ENCODE data around the gene SOSTDC1. TPM values are rescaled to one million over a fixed set of nuclear protein-coding genes. Genes with fewer than 3 reads are reported as not detected.
"Not testable (repeated sequence)": the region's sequence is repeated elsewhere in the genome, so short reads cannot be mapped to it uniquely, and the experiment has no call there.

The SOSTDC1 gene, protein sequence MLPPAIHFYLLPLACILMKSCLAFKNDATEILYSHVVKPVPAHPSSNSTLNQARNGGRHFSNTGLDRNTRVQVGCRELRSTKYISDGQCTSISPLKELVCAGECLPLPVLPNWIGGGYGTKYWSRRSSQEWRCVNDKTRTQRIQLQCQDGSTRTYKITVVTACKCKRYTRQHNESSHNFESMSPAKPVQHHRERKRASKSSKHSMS
- total RNA-seq (2014; rRNA removed; shearing (Covaris generic)): 0.10 and 0.12 TPM in 2 replicates

- peak; percentile 21 for DNase-seq (ENCODE audit: low read depth)
These were observed at the start of gene SOSTDC1 for GRCh38 chr7:16465469-16466361. SOSTDC1 (minus strand) TSS chr7:16465738; CDS start chr7:16465668, 70 bp downstream.

- DNase-seq (ENCODE audit: low read depth): no peak
These were observed 49.2 kb upstream of the SOSTDC1 start for GRCh38 chr7:16514729-16515128.

DNA sequence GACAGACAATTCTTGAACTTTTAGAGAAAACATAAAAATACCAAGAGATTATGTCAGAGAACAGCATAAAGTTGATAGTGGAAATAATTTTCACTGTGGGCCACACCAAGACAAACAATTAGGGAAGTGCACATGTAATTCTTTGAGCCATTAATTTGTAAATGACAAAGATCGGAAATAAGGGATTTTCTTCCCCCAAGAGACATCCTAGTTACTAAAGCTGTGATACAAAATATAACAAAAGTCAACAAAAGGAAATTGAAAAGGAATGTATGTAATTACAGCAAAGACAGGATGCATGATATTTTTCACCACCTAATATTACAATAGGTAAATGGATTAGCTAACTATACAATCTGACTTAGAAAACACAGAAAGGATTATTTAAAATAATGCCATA is 48.7 kb upstream of the SOSTDC1 start:
- no peak for DNase-seq (ENCODE audit: low read depth)

- DNase-seq (ENCODE audit: low read depth): no peak
These were observed 46.6 kb upstream of the SOSTDC1 start for GRCh38 chr7:16512097-16512496.

DNA sequence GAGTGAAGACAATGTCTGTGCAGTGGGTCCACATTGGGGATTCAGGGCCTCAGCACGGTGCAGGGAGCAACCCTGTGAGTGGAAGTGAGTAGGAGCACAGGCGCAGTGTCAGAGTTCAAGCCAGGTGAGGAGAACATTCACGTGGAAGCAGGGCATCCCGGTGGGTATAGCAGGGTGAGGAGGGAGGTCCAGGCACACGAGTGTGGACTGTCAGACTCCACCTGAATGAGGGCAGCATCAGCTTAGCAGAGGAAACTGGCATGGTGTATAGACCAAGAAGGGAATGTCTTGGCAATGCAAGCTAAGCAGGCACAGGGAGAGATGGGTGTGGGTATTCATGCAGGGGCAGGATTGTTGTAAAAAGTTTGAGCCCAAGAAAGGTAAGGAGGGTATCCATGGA is 45.8 kb upstream of the SOSTDC1 start:
- no peak for DNase-seq (ENCODE audit: low read depth)

DNA sequence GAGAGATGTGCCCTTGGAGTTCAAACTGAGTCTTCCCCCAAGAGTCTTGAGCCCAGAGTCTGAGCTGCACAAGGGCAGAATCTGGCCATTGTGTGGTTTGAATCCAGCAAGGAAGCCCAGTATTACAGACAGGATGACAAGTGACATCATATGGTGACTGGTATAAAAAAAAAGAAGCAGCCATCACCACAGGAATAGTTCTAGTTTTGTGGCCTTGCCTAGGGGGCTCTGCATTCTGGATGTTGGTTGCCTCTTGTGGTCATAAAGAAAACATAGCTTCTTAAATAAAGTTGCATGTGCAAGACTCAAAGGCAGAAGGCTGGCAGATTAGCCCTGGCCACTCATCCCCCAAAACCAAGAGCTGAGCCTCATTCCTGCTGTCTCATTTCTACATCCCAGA is 44.3 kb upstream of the SOSTDC1 start:
- peak; percentile 34 for DNase-seq (ENCODE audit: low read depth)

- not testable (repeated sequence) for DNase-seq (ENCODE audit: low read depth)
These were observed 40.9 kb upstream of the SOSTDC1 start for GRCh38 chr7:16506422-16506821.

- DNase-seq (ENCODE audit: low read depth): peak; percentile 44
These were observed 38.5 kb upstream of the SOSTDC1 start for GRCh38 chr7:16504019-16504418.

DNA sequence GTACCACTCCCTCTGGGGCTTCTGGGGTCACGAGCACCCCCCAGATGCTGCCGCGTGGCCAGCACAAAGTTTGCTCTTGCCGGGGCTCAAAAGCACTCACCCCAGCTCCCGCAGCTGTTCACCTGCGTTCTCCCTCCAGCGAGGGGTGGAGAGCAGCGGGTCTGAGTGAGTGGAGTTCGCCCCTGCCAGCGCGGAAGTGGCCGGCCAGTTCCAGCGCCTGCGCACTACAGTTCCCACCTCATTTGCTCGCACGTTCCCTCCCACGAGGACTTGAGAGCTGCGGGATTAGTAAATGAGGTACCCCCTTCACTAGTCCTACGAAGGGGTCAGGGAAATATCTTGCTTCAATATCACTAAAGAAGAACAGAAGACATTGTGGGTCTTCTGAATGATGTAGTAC is 36.8 kb upstream of the SOSTDC1 start:
- DNase-seq (ENCODE audit: low read depth): no peak

DNA sequence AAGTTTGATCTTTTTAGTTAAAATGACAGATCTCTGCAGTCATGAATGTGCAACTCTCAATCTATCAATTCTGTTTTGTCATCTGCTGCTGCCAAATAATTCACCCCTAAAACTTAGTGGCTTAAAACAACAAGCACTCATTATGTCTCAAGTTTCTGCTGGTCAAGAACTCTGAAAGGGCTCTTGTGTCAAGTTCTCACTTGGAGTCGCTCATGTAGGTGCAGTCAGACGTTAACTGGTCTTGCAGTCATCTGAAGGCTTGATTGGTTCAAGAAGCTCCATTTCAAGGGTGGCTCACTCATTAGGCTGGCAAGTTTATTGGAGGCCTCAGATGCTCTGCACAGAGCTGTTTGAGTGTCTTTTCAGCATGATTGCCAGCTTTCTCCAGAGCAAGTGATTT is 32.6 kb upstream of the SOSTDC1 start:
- DNase-seq (ENCODE audit: low read depth): no peak

- no peak for DNase-seq (ENCODE audit: low read depth)
These were observed 29.6 kb upstream of the SOSTDC1 start for GRCh38 chr7:16494955-16495719.

GRCh38 chr7:16494551-16494950 is 29.0 kb upstream of the SOSTDC1 start:
- DNase-seq (ENCODE audit: low read depth): no peak

GRCh38 chr7:16493266-16493665 is 27.7 kb upstream of the SOSTDC1 start:
- DNase-seq (ENCODE audit: low read depth): no peak

- peak; percentile 55 for DNase-seq (ENCODE audit: low read depth)
These were observed 27.1 kb upstream of the SOSTDC1 start for GRCh38 chr7:16492513-16493062.

GRCh38 chr7:16491148-16491547 is 25.6 kb upstream of the SOSTDC1 start:
- DNase-seq (ENCODE audit: low read depth): peak; percentile 67

DNA sequence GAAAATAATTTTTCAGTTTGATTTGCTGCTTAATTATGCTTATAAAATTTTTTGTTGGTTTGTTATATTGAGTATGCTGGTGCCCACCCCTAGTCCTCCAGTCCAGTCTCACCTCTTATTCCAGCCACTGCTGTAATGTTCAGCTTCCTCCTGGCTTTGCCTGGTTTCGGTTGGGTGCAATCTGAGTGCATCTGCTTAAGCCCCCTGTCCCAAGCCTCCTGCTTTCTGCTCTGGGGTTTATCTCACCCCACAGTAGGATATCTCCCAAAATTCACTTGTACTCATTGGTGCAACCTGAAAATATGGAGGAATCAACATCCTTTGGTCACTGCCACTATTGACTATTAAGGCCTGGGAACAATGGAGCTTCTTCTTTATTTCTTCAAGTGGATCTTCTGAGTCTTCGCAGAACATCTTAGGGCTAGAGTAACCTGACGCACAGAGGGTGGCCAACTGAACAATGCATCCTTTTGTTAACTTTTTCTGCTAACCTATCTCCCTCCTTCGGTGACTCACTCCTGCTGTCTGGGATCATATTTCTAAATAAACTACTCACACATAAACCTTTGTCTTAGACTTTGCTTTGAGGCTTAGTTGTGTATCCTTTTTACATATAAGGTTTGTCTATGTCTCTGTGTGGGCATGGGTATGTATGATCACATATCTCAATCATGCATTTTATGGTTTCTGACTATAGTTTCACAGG is 19.1 kb upstream of the SOSTDC1 start:
- DNase-seq (ENCODE audit: low read depth): peak; percentile 91

- DNase-seq (ENCODE audit: low read depth): no peak
These were observed 14.1 kb upstream of the SOSTDC1 start for GRCh38 chr7:16479591-16479990.

DNA sequence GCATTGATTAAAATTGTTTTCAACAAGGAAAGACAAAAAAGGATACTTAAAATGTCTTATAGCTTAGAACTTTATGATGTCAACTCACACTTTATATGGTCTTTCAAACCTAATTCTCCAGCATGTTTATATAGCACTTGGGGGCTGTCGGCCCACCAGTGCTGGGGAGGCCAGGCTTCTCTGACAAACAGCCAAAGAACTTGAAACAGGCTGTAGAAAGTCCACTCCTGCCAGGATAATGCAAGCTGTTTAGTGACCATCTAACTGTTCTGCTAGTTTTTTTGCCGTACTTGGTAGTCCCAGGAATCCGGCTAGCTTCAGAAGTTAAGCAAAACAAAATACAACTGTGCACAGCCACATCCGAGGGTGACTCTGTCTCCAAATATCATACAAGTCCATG is 13.6 kb upstream of the SOSTDC1 start:
- DNase-seq (ENCODE audit: low read depth): no peak

- DNase-seq (ENCODE audit: low read depth): peak; percentile 24
These were observed 6.4 kb upstream of the SOSTDC1 start for GRCh38 chr7:16471933-16472332.

DNA sequence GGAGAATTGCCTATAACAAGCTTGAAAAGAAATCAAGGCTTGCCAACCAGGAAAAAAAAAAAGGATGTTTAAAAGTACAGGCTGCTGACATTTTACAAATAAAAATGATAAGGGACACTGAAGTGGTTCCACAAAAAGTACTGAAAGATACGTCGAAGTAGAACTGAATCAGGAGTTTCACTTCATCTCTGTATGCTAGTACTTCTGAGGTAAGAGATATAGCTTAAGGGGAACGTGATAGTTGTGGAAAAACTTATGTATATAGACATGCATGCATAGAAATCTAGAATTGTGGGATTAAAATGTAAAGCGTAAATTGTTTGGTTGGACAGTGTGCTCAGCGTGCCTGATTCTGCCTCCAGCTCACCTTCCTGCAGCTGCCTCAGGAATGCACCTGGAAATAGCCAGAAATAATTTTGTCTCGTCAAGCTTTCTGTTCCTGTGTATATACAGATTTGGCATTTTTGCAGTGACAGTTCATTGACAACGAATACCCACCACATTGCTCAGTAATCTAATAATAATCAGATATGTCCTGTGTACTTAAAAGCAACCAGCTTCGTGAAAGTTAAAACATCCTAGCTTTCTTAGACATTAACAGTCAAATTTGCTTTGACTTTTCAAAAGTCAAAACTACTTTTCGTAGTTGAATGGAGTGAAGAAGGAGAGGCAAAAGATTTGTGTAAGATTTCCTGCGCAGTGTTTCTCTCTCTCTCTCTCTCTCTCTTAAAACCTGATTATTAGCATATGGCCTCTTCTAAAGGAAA is 1.4 kb downstream of the SOSTDC1 start:
- DNase-seq (ENCODE audit: low read depth): no peak

GRCh38 chr7:16463520-16463919 is 2.0 kb downstream of the SOSTDC1 start:
- no peak for DNase-seq (ENCODE audit: low read depth)

All from RPMI7951 (cell line).